Endothelial cell of umbilical vein (primary cell): ENCODE data around the gene SLC38A2. TPM values are rescaled to one million over a fixed set of nuclear protein-coding genes. Genes with fewer than 3 reads are reported as not detected.
A peak's percentile ranks its signal among the peaks of the same experiment; 100 is the strongest.

Experiments used
- BruUV-seq: library from RNA; stranded (reverse); fragments of 400-500 nt; replicated peaks from 2 replicates; lab custom pipeline; 2021; lab: Mats Ljungman, UMichigan
- CTCF ChIA-PET: fragments of 300-600, 350-600 bp; sonication (Branson Sonifier 250); formaldehyde crosslinking; loops from one replicate; lab custom pipeline; 2021; ENCODE audit warnings: antibody characterized with exemption, inconsistent platforms; lab: Charles Lee
- POLR2A ChIA-PET: fragments of 300-600, 350-600 bp; sonication (Branson Sonifier 250); formaldehyde crosslinking; loops from one replicate; lab custom pipeline; 2021; ENCODE audit warnings: antibody characterized with exemption, inconsistent platforms; lab: Charles Lee
- DNase-seq: peaks from one replicate; pipeline ENCODE4 v3.0.0-alpha.2; 2011; ENCODE audit warnings: low read depth, low spot score
- FAIRE-seq: peaks from 2 replicates; lab custom pipeline; 2011; peaks lifted over from hg19 to GRCh38; lab: Jason Lieb, UNC
- H2AFZ ChIP-seq: 2 replicates; pipeline ENCODE4 v1.6.0; 2012; ENCODE audit warnings: low read depth, low read length, control low read depth, inconsistent platforms
- H3K27ac ChIP-seq: 2 replicates; pipeline ENCODE4 v1.5.1; 2011; ENCODE audit warnings: low read depth, mild to moderate bottlenecking, control low read depth, low read length, moderate library complexity; ENCODE audit not compliant: insufficient read depth
- H3K27me3 ChIP-seq, 2 experiments: 2 replicates each; pipeline versions ENCODE4 v1.6.0 to v1.6.1; 2011; ENCODE audit warnings: low read length in 2 of 2, mixed read lengths in 1 of 2; ENCODE audit not compliant: control insufficient read depth in 2 of 2, insufficient read depth in 2 of 2
- H3K36me3 ChIP-seq, 2 experiments: 2 replicates in 1 of 2; 3 replicates in 1 of 2; pipeline ENCODE4 v1.5.1; 2011; ENCODE audit warnings: low read length in 2 of 2, mild to moderate bottlenecking in 1 of 2, moderate library complexity in 1 of 2; ENCODE audit not compliant: control insufficient read depth in 2 of 2, insufficient read depth in 2 of 2; ENCODE audit errors: extremely low read depth in 1 of 2
- H3K4me1 ChIP-seq: 3 replicates; pipeline ENCODE4 v1.5.1; 2011; ENCODE audit warnings: mild to moderate bottlenecking, low read length; ENCODE audit not compliant: control insufficient read depth, insufficient read depth; ENCODE audit errors: extremely low read depth
- H3K4me2 ChIP-seq: 2 replicates; pipeline ENCODE4 v1.6.1; 2011; ENCODE audit warnings: low read length, control low read depth, mixed read lengths; ENCODE audit not compliant: insufficient read depth
- H3K4me3 ChIP-seq, 3 experiments: fragments of 200-600 bp in 1 of 3; sonication (generic), shearing (Covaris generic) in 1 of 3; replicated peaks in 1 of 3; 2 replicates each; pipeline ENCODE4 v1.5.1; 2011 to 2016; ENCODE audit warnings: control low read depth in 3 of 3, low read length in 3 of 3, mild to moderate bottlenecking in 2 of 3, inconsistent platforms in 1 of 3, low read depth in 1 of 3, moderate library complexity in 1 of 3; ENCODE audit not compliant: insufficient read depth in 1 of 3
- H3K79me2 ChIP-seq: 2 replicates; pipeline ENCODE4 v1.6.0; 2012; ENCODE audit warnings: low read length, inconsistent platforms; ENCODE audit not compliant: control insufficient read depth, insufficient read depth
- H3K9ac ChIP-seq: replicated peaks from 2 replicates; pipeline ENCODE3; 2011; ENCODE audit warnings: low read length, control low read depth; ENCODE audit not compliant: insufficient read depth; ENCODE audit errors: extremely low read depth
- H3K9me1 ChIP-seq: replicated peaks from 3 replicates; pipeline ENCODE4 v1.6.0; 2011; ENCODE audit warnings: mild to moderate bottlenecking, low read length; ENCODE audit not compliant: control insufficient read depth, insufficient read depth; ENCODE audit errors: extremely low read depth
- H3K9me3 ChIP-seq: replicated peaks from 2 replicates; pipeline ENCODE4 v1.5.1; 2012; ENCODE audit warnings: low read length, inconsistent platforms; ENCODE audit not compliant: control insufficient read depth, insufficient read depth
- H4K20me1 ChIP-seq: replicated peaks from 2 replicates; pipeline ENCODE3; 2011; ENCODE audit warnings: mild to moderate bottlenecking, low read length; ENCODE audit not compliant: control insufficient read depth, insufficient read depth; ENCODE audit errors: extremely low read depth
- EZH2 ChIP-seq: IDR thresholded peaks from 2 replicates; pipeline ENCODE4 v1.6.1; 2012; ENCODE audit warnings: borderline replicate concordance, low read depth, mild to moderate bottlenecking, moderate library complexity, low read length, inconsistent platforms; ENCODE audit not compliant: severe bottlenecking
- FOS ChIP-seq: IDR thresholded peaks from 2 replicates; pipeline ENCODE4 v1.6.1; 2011; ENCODE audit warnings: mild to moderate bottlenecking, low read length, moderate library complexity, borderline replicate concordance; ENCODE audit not compliant: insufficient read depth
- GATA2 ChIP-seq: IDR thresholded peaks from 2 replicates; pipeline ENCODE4 v1.7.0; 2011; ENCODE audit warnings: low read depth, mild to moderate bottlenecking, moderate library complexity, mixed read lengths, low read length; ENCODE audit not compliant: insufficient read length, insufficient read depth
- JUN ChIP-seq: IDR thresholded peaks from 2 replicates; pipeline ENCODE4 v1.6.1; 2011; ENCODE audit warnings: borderline replicate concordance, low read depth; ENCODE audit not compliant: insufficient read length, insufficient read depth
- MYC ChIP-seq: IDR thresholded peaks from one replicate; pipeline ENCODE4 v1.6.1; 2011; ENCODE audit warnings: mild to moderate bottlenecking, low read depth, low read length
- POLR2A ChIP-seq: IDR thresholded peaks from 2 replicates; pipeline ENCODE4 v1.6.1; 2012; ENCODE audit warnings: low read depth, mild to moderate bottlenecking, control low read depth, low read length
- POLR2AphosphoS5 ChIP-seq: IDR thresholded peaks from 2 replicates; pipeline ENCODE4 v1.6.1; 2012; ENCODE audit warnings: low read depth, mild to moderate bottlenecking, control low read depth, low read length, moderate library complexity; ENCODE audit not compliant: insufficient read depth
- dilution Hi-C: fragments of 300-500 bp; cut with MboI; formaldehyde crosslinking; loops from one replicate; pipeline ENCODE4 v1.15.0; 2019; ENCODE audit warnings: low sequenced_read_pairs; ENCODE audit not compliant: extremely low pct_ligation_motif_present
- intact Hi-C: fragments of 100-400 bp; cut with micrococcal nuclease; formaldehyde crosslinking; loops from one replicate; pipeline ENCODE4 v1.10.0; 2022
- polyA plus RNA-seq, 4 experiments: library from polyadenylated mRNA; depleted of rRNA in 3 of 4; stranded (reverse) in 3 of 4; unstranded in 1 of 4; fragments of >200 nt; gene quantifications; 2 replicates each; pipeline versions ENCODE4 v1.2.1 to v1.2.3, GENCODE V29; 2011 to 2012; ENCODE audit warnings: missing spikeins in 1 of 4
- total RNA-seq: library from RNA; stranded (reverse); gene quantifications from 2 replicates; pipeline ENCODE4 v1.2.3, GENCODE V29; 2021
- TF ChIP-seq, protein P1 (sequence below): IDR thresholded peaks from 2 replicates; pipeline ENCODE4 v1.6.1; 2011; ENCODE audit not compliant: insufficient read depth, insufficient read length
- TF ChIP-seq, protein P2 (sequence below), 2 donors: IDR thresholded peaks; 1 replicate in 1 of 2; 2 replicates in 1 of 2; pipeline ENCODE4 v1.5.1; 2011; ENCODE audit warnings: low read length in 2 of 2, mild to moderate bottlenecking in 2 of 2, moderate library complexity in 2 of 2, control low read depth in 1 of 2, inconsistent platforms in 1 of 2, low read depth in 1 of 2; ENCODE audit not compliant: insufficient read depth in 1 of 2; ENCODE audit errors: extremely low read depth in 1 of 2

Gene SLC38A2
- total and polyA plus RNA-seq, 2 donors (not counting 3 experiments of a cell fraction or from before 2014, with no cell fraction given) = 267 to 427 TPM

DNA sequence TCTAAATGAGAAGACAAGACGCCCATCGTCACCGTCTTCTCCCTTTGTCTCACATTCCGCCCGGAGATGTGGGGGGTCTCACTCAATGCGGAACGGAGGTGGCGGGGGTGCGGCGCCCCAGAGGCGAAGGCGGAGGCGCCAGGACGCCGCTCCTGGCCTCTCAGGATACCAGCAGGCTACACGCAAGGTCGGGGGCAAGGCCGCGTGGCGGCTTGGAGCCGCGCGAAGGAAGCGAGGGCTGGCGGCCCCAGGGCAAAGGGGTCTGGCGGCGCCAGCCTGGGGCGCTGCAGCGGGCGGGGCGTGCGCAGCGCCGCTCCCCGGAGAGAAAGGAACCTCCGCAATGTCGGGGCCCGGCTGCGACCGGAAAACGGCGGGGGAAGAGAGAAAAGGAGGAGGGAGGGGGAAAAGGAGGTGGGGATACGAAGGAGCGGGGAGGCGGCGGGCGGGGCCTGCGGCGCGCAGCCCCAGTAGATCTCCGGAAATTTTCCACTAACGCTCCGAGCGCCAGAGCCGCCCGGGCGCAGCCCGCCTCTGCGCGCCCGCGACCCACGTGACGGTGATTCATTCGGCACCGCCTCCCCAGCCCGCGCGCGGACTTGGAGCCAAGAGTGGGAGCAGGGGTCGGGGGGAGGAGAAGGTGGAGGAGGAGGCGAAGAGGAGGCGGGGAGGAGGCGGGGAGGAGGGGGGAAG is 10.5 kb upstream of the SLC38A2 start:
- H3K36me3 ChIP-seq = no peaks in the 10 kb centered on the region
- no peaks in the 10 kb centered on the region for H3K27me3 ChIP-seq
- no peaks in the 10 kb centered on the region for H4K20me1 ChIP-seq
- peak overlapping the region; percentile 99 for H3K9ac ChIP-seq
- peak overlapping the region; percentile 98 for H3K27ac ChIP-seq
- H2AFZ ChIP-seq = no peak overlapping the region
- FAIRE-seq (peak; percentile 80), DNase-seq (peak; percentile 97)
- peak; percentile 88 for TF ChIP-seq FOS
- no peak for TF ChIP-seq GATA2
- no peak for TF ChIP-seq MYC
- peak; percentile 76 for TF ChIP-seq POLR2A
- TF ChIP-seq POLR2AphosphoS5 = peak; percentile 78
- TF ChIP-seq, protein P1, sequence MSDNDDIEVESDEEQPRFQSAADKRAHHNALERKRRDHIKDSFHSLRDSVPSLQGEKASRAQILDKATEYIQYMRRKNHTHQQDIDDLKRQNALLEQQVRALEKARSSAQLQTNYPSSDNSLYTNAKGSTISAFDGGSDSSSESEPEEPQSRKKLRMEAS = peak; percentile 77
- TF ChIP-seq, protein P2, sequence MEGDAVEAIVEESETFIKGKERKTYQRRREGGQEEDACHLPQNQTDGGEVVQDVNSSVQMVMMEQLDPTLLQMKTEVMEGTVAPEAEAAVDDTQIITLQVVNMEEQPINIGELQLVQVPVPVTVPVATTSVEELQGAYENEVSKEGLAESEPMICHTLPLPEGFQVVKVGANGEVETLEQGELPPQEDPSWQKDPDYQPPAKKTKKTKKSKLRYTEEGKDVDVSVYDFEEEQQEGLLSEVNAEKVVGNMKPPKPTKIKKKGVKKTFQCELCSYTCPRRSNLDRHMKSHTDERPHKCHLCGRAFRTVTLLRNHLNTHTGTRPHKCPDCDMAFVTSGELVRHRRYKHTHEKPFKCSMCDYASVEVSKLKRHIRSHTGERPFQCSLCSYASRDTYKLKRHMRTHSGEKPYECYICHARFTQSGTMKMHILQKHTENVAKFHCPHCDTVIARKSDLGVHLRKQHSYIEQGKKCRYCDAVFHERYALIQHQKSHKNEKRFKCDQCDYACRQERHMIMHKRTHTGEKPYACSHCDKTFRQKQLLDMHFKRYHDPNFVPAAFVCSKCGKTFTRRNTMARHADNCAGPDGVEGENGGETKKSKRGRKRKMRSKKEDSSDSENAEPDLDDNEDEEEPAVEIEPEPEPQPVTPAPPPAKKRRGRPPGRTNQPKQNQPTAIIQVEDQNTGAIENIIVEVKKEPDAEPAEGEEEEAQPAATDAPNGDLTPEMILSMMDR (IDR thresholded peaks at IDR 0.05; ENCODE audit: extremely low read depth in 1 of 2, insufficient read depth in 1 of 2, low read depth in 1 of 2, low read length in 2 of 2) = peak in 1 of 2 donors; percentile 14
- TF ChIP-seq JUN = no peak
- TF ChIP-seq EZH2 = no peak
- intact Hi-C loops (loop anchor here (1.0 kb wide), 7 partner anchors 11 to 278 kb away; partner anchors contain the start of gene SLC38A2), dilution Hi-C loops (no loop called here)
- no peaks in the 10 kb centered on the region for H3K9me1 ChIP-seq
- no peaks in the 10 kb centered on the region for H3K9me3 ChIP-seq
- peak overlapping the region; percentile 39 to 68 (median 44) for H3K4me3 ChIP-seq
- TSS peak; percentile 89 for BruUV-seq
- H3K4me2 ChIP-seq = peak overlapping the region; percentile 77
- CTCF ChIA-PET = interaction anchor here (0.7 to 2.3 kb wide), 8 partner anchors 9 to 278 kb away, joined by 3 to 14 read pairs (median 3); no protein-coding TSS in a partner anchor
- POLR2A ChIA-PET = interaction anchor here (1.0 to 1.6 kb wide), 2 partner anchors 11 to 278 kb away, joined by 3 to 5 read pairs; no protein-coding TSS in a partner anchor
- peaks cover 44% of the 10 kb centered on the region for H3K4me1 ChIP-seq
- H3K79me2 ChIP-seq = peaks cover 11% of the 10 kb centered on the region
